Measurements from ENCODE around the gene PRUNE2. TPM values are rescaled to one million over a fixed set of nuclear protein-coding genes. Genes with fewer than 3 reads are reported as not detected.

The PRUNE2 gene
- polyA plus RNA-seq, 1 of the 3 experiments (the other 2 are of a cell fraction), result 13.0 TPM

- TF ChIP-seq, protein P1, sequence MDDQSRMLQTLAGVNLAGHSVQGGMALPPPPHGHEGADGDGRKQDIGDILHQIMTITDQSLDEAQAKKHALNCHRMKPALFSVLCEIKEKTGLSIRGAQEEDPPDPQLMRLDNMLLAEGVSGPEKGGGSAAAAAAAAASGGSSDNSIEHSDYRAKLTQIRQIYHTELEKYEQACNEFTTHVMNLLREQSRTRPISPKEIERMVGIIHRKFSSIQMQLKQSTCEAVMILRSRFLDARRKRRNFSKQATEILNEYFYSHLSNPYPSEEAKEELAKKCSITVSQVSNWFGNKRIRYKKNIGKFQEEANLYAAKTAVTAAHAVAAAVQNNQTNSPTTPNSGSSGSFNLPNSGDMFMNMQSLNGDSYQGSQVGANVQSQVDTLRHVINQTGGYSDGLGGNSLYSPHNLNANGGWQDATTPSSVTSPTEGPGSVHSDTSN (IDR thresholded peaks at IDR 0.05), result no peak
- no peak for TF ChIP-seq MEF2A (IDR thresholded peaks at IDR 0.05; ENCODE audit: borderline replicate concordance, low read depth)
- TF ChIP-seq, protein P2, sequence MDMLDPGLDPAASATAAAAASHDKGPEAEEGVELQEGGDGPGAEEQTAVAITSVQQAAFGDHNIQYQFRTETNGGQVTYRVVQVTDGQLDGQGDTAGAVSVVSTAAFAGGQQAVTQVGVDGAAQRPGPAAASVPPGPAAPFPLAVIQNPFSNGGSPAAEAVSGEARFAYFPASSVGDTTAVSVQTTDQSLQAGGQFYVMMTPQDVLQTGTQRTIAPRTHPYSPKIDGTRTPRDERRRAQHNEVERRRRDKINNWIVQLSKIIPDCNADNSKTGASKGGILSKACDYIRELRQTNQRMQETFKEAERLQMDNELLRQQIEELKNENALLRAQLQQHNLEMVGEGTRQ (IDR thresholded peaks at IDR 0.05; ENCODE audit: borderline replicate concordance, low read depth, low read length), result no peak
- TF ChIP-seq, protein P3, sequence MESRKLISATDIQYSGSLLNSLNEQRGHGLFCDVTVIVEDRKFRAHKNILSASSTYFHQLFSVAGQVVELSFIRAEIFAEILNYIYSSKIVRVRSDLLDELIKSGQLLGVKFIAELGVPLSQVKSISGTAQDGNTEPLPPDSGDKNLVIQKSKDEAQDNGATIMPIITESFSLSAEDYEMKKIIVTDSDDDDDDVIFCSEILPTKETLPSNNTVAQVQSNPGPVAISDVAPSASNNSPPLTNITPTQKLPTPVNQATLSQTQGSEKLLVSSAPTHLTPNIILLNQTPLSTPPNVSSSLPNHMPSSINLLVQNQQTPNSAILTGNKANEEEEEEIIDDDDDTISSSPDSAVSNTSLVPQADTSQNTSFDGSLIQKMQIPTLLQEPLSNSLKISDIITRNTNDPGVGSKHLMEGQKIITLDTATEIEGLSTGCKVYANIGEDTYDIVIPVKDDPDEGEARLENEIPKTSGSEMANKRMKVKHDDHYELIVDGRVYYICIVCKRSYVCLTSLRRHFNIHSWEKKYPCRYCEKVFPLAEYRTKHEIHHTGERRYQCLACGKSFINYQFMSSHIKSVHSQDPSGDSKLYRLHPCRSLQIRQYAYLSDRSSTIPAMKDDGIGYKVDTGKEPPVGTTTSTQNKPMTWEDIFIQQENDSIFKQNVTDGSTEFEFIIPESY (IDR thresholded peaks at IDR 0.05; ENCODE audit: borderline replicate concordance, low read depth), result no peak
- no peak for TF ChIP-seq TCF12 (IDR thresholded peaks at IDR 0.05)
- TF ChIP-seq, protein P4, sequence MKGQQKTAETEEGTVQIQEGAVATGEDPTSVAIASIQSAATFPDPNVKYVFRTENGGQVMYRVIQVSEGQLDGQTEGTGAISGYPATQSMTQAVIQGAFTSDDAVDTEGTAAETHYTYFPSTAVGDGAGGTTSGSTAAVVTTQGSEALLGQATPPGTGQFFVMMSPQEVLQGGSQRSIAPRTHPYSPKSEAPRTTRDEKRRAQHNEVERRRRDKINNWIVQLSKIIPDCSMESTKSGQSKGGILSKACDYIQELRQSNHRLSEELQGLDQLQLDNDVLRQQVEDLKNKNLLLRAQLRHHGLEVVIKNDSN (IDR thresholded peaks at IDR 0.05; ENCODE audit: borderline replicate concordance, low read depth), result no peak
- no peak for TF ChIP-seq MXI1 (IDR thresholded peaks at IDR 0.05; ENCODE audit: low read depth, low read length)
Measured at GRCh38 chr9:76680716-76681425, 225.0 kb downstream of the PRUNE2 start (continued).

DNA sequence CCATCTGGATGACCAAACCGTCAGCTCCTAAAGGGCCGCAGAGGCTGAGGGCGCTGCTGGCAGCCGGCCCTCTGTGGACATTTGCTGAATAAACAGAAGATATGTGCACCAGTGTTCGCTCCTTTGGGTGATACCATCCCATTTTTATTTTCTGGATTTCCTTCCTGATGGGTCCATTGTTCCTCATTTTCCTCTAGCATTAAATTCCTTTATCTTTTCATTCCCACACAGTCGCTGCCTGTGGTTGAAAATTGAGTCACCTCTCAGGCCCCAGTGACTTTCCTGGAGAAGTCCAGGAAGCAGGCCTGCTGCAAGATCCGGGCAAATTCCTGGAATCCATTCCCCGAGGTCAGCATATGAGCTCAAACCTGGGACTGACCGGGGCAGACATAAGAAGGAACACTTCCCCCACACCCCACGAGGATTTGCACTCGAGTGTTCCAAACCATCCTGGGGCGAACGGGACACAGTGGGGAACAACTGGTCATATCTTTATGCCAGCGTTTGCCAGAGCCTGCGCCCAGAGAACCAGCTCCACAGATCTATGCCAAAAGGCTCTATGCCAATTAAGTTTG is 228.3 kb downstream of the PRUNE2 start:
- no peak for DNase-seq
- Histone ChIP-seq H3K4me3 (ENCODE audit: low read depth in 2 of 2, low read length in 1 of 2) (peak overlapping the region in 1 of 2 experiments; percentile 49; a peak in 3 of 4 replicates), H3F3A (replicated peaks; ENCODE audit: insufficient read depth) (peaks cover 16% of the 10 kb centered on the region), H3K4me1 (ENCODE audit: control insufficient read depth in 1 of 2, insufficient read depth in 2 of 2, low read depth in 1 of 2, low read length in 1 of 2) (0 out of 4 replicates have a peak, but pooled peaks cover 0 to 4% of the 10 kb centered on the region in 2 experiments), H3K27me3 (ENCODE audit: insufficient read depth) (no peaks in the 10 kb centered on the region), H3K36me3 (replicated peaks in 1 of 2; ENCODE audit: control insufficient read depth in 1 of 2, insufficient read depth in 2 of 2, low read length in 1 of 2) (no peaks in the 10 kb centered on the region), H3K79me2 (ENCODE audit: insufficient read depth) (no peaks in the 10 kb centered on the region; the same call in 1 of the 2 replicates), H2AFZ (ENCODE audit: low read depth) (peak overlapping the region; percentile 92), H3K4me2 (peak overlapping the region; percentile 79), H3K9me2 (no peaks in the 10 kb centered on the region), H3K27ac (ENCODE audit: low read depth in 2 of 2, low read length in 1 of 2) (peak overlapping the region; percentile 68 to 94; a peak in 3 of 4 replicates), H3K9me3 (no peaks in the 10 kb centered on the region), H4K20me1 (ENCODE audit: insufficient read depth) (no peaks in the 10 kb centered on the region), H3K9ac (peak overlapping the region; percentile 80)
- WGBS (ENCODE audit: low lambda C conversion rate), result 20% methylated on average over 14 of the region's 15 CpGs
- ChIA-PET POLR2A (interaction anchor here (0.6 kb wide), 1 partner anchor 577 kb away, joined by 4 read pairs; no protein-coding TSS in a partner anchor), CTCF (interaction anchor here (1.4 kb wide), 1 partner anchor 28 kb away, joined by 4 read pairs; no protein-coding TSS in a partner anchor)
- no peak for TF ChIP-seq RCOR1 (IDR thresholded peaks at IDR 0.05; ENCODE audit: low read length)
- TF ChIP-seq, protein P5, sequence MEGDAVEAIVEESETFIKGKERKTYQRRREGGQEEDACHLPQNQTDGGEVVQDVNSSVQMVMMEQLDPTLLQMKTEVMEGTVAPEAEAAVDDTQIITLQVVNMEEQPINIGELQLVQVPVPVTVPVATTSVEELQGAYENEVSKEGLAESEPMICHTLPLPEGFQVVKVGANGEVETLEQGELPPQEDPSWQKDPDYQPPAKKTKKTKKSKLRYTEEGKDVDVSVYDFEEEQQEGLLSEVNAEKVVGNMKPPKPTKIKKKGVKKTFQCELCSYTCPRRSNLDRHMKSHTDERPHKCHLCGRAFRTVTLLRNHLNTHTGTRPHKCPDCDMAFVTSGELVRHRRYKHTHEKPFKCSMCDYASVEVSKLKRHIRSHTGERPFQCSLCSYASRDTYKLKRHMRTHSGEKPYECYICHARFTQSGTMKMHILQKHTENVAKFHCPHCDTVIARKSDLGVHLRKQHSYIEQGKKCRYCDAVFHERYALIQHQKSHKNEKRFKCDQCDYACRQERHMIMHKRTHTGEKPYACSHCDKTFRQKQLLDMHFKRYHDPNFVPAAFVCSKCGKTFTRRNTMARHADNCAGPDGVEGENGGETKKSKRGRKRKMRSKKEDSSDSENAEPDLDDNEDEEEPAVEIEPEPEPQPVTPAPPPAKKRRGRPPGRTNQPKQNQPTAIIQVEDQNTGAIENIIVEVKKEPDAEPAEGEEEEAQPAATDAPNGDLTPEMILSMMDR (IDR thresholded peaks at IDR 0.05), result no peak
- TF ChIP-seq TAF1 (IDR thresholded peaks at IDR 0.05; ENCODE audit: borderline replicate concordance, low read depth, low read length), result no peak
- TF ChIP-seq RAD21 (IDR thresholded peaks at IDR 0.05; ENCODE audit: low read length), result no peak
- no peak for TF ChIP-seq FOXJ3 (CRISPR knock-in tag; IDR thresholded peaks at IDR 0.05)
- no peak for TF ChIP-seq CHD2 (IDR thresholded peaks at IDR 0.05; ENCODE audit: low read length, partially characterized antibody)
- TF ChIP-seq RXRA (IDR thresholded peaks at IDR 0.05; ENCODE audit: borderline replicate concordance, low read depth), result peak; percentile 62; the same call in 1 of the 2 replicates
- TF ChIP-seq NRF1 (IDR thresholded peaks at IDR 0.05; ENCODE audit: low read depth, low read length), result no peak
- TF ChIP-seq EP300 (IDR thresholded peaks at IDR 0.05; ENCODE audit: borderline replicate concordance in 1 of 2, low read depth in 1 of 2, low read length in 1 of 2), result peak in 1 of 2 experiments; percentile 31; a peak in 1 of 4 replicates
- no peak for TF ChIP-seq TEAD4 (IDR thresholded peaks at IDR 0.05; ENCODE audit: borderline replicate concordance, insufficient read depth)
- peak; percentile 30; the same call in 1 of the 2 replicates for TF ChIP-seq FOSL2 (IDR thresholded peaks at IDR 0.05; ENCODE audit: borderline replicate concordance, low read depth)
- TF ChIP-seq, protein P1 (IDR thresholded peaks at IDR 0.05), result no peak
- no peak for TF ChIP-seq RFX5 (IDR thresholded peaks at IDR 0.05; ENCODE audit: low read length)
- TF ChIP-seq TCF12 (IDR thresholded peaks at IDR 0.05), result peak; percentile 50
